ENCODE measurements around the gene AOPEP.
"Not testable (repeated sequence)": the region's sequence is repeated elsewhere in the genome, so short reads cannot be mapped to it uniquely, and the experiment has no call there.

AOPEP gene

GRCh38 chr9:94934816-94935328 lies 208.4 kb downstream of the AOPEP start:
- no peak for DNase-seq (ENCODE audit: low spot score)

- no peak for DNase-seq (ENCODE audit: low spot score)
Observed at GRCh38 chr9:94935396-94935795, 208.9 kb downstream of the AOPEP start.

DNA sequence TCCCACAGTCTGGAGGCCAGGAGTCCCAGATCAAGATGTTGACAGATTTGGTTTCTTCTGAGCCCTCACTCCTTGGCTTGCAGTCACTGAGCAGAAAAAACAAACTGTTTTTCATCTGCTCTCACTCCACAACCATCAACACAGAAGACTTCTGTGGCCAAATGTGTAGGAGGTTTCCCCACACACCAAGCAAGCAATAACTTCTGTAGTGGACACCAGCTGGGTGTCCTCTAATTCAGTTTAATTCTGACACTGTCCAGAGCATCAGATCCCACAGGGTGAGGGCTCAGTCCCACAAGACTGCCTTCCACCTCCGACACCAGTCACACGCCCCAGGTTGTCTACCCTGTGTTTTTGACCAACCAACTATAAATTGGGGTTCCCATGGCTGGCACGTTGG lies 209.9 kb downstream of the AOPEP start:
- no peak for DNase-seq (ENCODE audit: low spot score)

- DNase-seq (ENCODE audit: low spot score), result no peak
Observed at GRCh38 chr9:94937214-94937903, 210.9 kb downstream of the AOPEP start.

DNA sequence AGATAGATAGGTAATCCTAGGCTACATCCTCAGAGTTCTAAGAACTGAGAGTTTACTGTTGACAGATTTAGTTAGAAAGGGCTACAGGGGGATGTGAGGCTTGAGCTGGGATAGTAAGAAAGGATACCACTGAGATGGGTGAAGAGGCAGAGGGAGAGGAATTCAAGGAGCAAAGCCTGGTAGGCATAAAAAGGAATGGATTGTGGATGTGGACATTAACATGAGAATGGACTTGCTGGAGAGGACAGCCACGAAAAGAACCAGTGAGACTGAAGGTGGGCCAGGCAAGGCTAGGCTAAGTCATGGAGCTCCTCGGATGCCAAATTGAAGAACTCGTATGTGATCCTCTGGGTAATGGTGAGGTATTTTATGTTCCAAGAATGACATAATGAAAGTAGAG lies 211.9 kb downstream of the AOPEP start:
- DNase-seq (ENCODE audit: low spot score), result no peak

GRCh38 chr9:94940296-94940695 lies 213.8 kb downstream of the AOPEP start:
- not testable (repeated sequence) for DNase-seq (ENCODE audit: low spot score)

DNA sequence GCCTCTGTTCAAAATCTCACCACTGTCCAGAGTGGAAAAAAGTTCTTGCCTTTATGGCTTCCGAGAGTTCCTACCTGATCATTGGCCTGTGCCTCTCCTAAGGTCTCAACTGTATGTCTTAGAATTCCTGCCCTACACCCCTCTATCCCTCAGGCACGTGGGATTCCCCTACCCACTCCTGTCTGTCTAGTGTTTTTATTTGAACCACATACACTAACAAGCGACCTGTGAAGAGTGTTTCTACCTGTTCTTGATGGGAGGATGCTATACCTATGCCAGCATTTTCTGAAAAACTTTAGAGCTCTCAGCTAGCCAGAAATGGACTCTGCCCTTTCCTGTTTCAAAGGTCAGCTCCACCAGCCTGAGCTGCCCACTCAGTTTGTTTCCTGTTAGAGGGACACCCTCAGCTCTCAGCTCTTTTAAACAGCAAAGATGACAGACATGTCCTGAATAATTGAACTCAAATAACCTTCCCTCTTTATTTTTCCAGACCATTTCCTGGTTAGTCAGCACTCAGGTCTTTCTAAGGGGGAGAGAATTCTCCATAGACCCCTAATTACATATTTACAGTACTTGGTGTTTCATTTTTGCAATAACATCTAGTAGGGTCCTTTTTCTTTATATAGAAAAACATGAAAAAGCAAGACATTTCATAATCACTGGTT lies 214.8 kb downstream of the AOPEP start:
- no peak for DNase-seq (ENCODE audit: low spot score)

DNA sequence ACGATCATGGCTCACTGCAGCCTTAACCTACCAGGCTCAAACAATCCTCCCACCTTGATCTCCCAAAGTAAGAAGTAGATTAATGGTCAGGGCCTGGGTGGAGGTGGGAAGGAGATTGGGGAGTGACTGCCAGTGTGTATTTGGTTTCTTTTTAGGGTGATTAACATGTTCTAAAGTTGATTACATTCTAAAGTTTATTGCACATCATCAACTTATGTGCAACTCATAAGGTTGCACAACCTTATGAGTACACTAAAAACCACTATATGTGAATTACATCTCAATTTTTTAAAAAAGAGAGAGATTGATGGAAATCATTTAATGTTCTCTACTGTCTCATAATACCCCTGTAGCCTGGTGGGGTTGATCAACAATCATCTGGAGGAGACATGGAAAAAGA lies 218.1 kb downstream of the AOPEP start:
- DNase-seq (ENCODE audit: low spot score), result no peak

- DNase-seq (ENCODE audit: low spot score), result no peak
Observed at GRCh38 chr9:94945197-94946144, 219.0 kb downstream of the AOPEP start.

- no peak for DNase-seq (ENCODE audit: low spot score)
Observed at GRCh38 chr9:94946256-94946655, 219.8 kb downstream of the AOPEP start.

DNA sequence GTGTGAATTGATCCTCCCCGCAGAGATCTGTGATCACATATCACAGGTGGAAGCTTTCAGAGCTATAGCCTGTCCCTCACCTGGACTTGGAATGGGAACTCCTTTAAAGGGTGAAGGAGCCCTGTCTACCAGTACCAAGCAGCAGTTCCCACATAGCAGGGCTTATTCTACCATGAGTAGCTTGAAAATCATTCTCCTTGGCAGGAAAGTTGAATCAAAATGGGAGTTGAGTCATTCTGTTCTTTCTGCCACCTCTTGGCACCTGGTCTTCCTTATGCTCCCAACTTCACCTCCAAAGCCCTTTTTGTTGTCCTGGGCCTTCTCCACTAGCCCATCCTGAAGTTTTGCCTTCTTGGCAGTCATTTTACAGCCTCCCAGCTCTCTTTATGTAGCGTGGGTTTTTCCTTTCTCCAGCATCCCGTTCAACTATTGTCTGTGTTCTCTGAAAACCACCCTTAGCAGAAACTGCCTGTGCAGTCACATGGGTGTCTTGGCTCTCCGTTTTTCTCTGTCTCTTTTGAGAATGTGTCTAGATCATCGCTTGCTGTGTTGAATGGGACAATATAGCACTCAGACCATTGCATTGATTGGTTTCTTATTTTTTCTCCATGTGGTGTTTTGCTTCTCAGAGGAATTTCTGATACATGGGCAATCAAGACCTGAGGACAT lies 222.2 kb downstream of the AOPEP start:
- DNase-seq (ENCODE audit: low spot score), result no peak

GRCh38 chr9:94949370-94949769 lies 222.9 kb downstream of the AOPEP start:
- no peak for DNase-seq (ENCODE audit: low spot score)

GRCh38 chr9:94950040-94950578 lies 223.6 kb downstream of the AOPEP start:
- no peak for DNase-seq (ENCODE audit: low spot score)

GRCh38 chr9:94950579-94951323 lies 224.3 kb downstream of the AOPEP start:
- no peak for DNase-seq (ENCODE audit: low spot score)

DNA sequence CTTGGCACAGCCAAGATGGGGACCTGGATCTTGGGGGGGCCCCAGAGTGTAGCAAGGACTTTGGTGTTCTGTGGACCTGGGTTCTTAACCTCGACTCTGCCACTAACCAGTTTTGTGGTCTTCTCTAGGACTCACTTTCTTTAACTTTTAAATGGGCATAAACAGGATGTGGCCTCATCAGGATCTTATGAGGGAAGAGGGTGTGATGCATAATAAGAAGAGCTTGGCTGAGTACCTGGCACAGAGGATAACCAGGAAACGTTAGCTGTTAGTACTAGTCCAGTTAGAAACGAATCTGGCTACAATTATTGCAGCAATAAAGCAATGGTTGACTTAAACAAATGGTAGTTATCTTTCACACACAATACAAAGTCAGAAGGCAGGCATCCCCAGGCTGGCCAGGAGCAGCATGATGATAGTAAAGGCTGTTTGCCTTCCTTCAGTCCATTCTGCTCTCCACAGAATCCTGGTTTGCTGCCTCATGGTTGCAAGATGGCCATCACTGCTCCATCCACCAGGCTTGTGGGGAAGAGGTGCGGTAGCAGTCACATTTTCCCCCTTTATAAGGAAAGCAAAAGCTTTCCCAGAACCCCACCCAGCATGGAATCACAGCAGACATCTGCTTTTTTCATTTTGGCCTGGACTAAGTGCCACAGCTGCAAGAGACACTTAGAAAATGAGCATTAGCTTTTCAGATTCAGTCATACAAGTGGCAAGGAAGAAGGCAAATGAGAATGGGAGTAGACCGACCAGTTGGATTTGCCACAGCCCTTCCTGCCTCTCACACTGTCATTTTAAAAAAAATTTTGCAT lies 225.0 kb downstream of the AOPEP start:
- DNase-seq (ENCODE audit: low spot score), result no peak

- DNase-seq (ENCODE audit: low spot score), result peak; percentile 15
Observed at GRCh38 chr9:94952565-94953373, 226.3 kb downstream of the AOPEP start.

DNA sequence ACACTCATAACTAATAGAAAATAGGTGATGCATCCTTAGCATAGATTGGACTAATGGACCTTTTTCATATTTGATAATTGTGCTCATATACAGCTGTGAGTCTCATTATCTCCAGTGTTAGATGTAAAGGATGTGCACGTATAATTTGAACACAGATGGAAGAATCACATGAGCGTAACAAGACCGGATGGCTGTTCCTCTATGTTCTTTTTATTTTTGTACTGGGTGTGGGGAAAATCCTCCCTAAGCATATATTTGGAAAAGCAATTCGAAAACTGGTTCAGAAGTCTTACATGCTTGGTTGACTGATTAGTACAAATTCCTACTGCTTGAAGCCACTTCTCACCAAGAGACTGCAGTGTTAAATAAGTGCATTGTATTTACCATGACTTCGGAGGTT lies 230.2 kb downstream of the AOPEP start:
- DNase-seq (ENCODE audit: low spot score), result no peak

GRCh38 chr9:94960964-94961363 lies 234.5 kb downstream of the AOPEP start:
- no peak for DNase-seq (ENCODE audit: low spot score)

GRCh38 chr9:94961870-94962269 lies 235.4 kb downstream of the AOPEP start:
- no peak for DNase-seq (ENCODE audit: low spot score)

Measured in CD4-positive, alpha-beta T cell treated with Interleukin-6 at 100 ng/mL for 8 hours (primary cell).